MM.1S (cell line): ENCODE data around the gene LYSMD3.

Experiments used
- DNase-seq: peaks from one replicate; pipeline ENCODE4 v3.0.0-alpha.2; 2015
- H2AFZ ChIP-seq: fragments of 300-600 bp; sonication (generic); 2 replicates; pipeline ENCODE4 v1.6.0; 2016; ENCODE audit warnings: antibody characterized with exemption, low read length
- H3F3A ChIP-seq: fragments of 300-600 bp; sonication (generic); 2 replicates; pipeline ENCODE4 v1.6.1; 2016; ENCODE audit warnings: mild to moderate bottlenecking, antibody characterized with exemption, low read length, moderate library complexity, mixed read lengths; ENCODE audit not compliant: insufficient read depth
- H3K27ac ChIP-seq: fragments of 300-600 bp; sonication (generic); 2 replicates; pipeline ENCODE4 v1.5.1; 2016; ENCODE audit warnings: mild to moderate bottlenecking, low read length
- H3K27me3 ChIP-seq: fragments of 300-600 bp; sonication (generic); replicated peaks from 2 replicates; pipeline ENCODE4 v1.6.0; 2016; ENCODE audit warnings: low read length; ENCODE audit not compliant: insufficient read depth
- H3K36me3 ChIP-seq: fragments of 300-600 bp; sonication (generic); replicated peaks from 2 replicates; pipeline ENCODE4 v1.6.1; 2016; ENCODE audit warnings: mild to moderate bottlenecking, low read length, mixed read lengths; ENCODE audit not compliant: insufficient read depth
- H3K4me1 ChIP-seq: fragments of 300-600 bp; sonication (generic); 2 replicates; pipeline ENCODE4 v1.6.1; 2016; ENCODE audit warnings: low read length, mixed read lengths
- H3K4me2 ChIP-seq: fragments of 300-600 bp; sonication (generic); 2 replicates; pipeline ENCODE4 v1.6.0; 2016; ENCODE audit warnings: low read depth, low read length
- H3K4me3 ChIP-seq: fragments of 300-600 bp; sonication (generic); 2 replicates; pipeline ENCODE4 v1.5.1; 2016; ENCODE audit warnings: low read length, mixed read lengths
- H3K79me2 ChIP-seq: fragments of 300-600 bp; sonication (generic); 2 replicates; pipeline ENCODE4 v1.6.1; 2016; ENCODE audit warnings: mixed run types, low read length, mixed read lengths
- H3K9ac ChIP-seq: fragments of 300-600 bp; sonication (generic); 2 replicates; pipeline ENCODE4 v1.6.1; 2016; ENCODE audit warnings: low read length, mixed read lengths
- H3K9me2 ChIP-seq: fragments of 300-600 bp; sonication (generic); replicated peaks from 2 replicates; pipeline ENCODE4 v1.6.1; 2016; ENCODE audit warnings: mild to moderate bottlenecking, low read length, mixed read lengths; ENCODE audit not compliant: insufficient read depth
- H3K9me3 ChIP-seq: fragments of 300-600 bp; sonication (generic); replicated peaks from 2 replicates; pipeline ENCODE4 v1.6.1; 2016; ENCODE audit warnings: mild to moderate bottlenecking, low read length, mixed read lengths; ENCODE audit not compliant: insufficient read depth
- H4K20me1 ChIP-seq: fragments of 300-600 bp; sonication (generic); 2 replicates; pipeline ENCODE4 v1.6.1; 2016; ENCODE audit warnings: mild to moderate bottlenecking, low read length, moderate library complexity, mixed read lengths; ENCODE audit not compliant: insufficient read depth
- CTCF ChIP-seq: fragments of 300-600 bp; sonication (generic); IDR thresholded peaks from 2 replicates; pipeline ENCODE4 v1.5.1; 2016; ENCODE audit warnings: antibody characterized with exemption, low read length, mixed read lengths
- EZH2 ChIP-seq: fragments of 300-600 bp; sonication (generic); optimal IDR thresholded peaks from 2 replicates; pipeline ENCODE3; 2017; ENCODE audit warnings: low read depth, mild to moderate bottlenecking, antibody characterized with exemption, low read length, mixed read lengths
- EZH2phosphoT487 ChIP-seq: fragments of 300-600 bp; sonication (generic); IDR thresholded peaks from 2 replicates; pipeline ENCODE4 v1.6.1; 2018; ENCODE audit warnings: antibody characterized with exemption, low read length

LYSMD3 gene

GRCh38 chr5:90562341-90562740, 33.0 kb upstream of the LYSMD3 start:
- no peak overlapping the region for H3K27ac ChIP-seq
- H3K36me3 ChIP-seq: no peaks in the 10 kb centered on the region
- no peaks in the 10 kb centered on the region for H3K9me3 ChIP-seq
- no peaks in the 10 kb centered on the region for H3F3A ChIP-seq
- peaks cover 8% of the 10 kb centered on the region; the same call in 1 of the 2 replicates for H3K4me1 ChIP-seq
- no peaks in the 10 kb centered on the region for H3K27me3 ChIP-seq
- no peak overlapping the region for H2AFZ ChIP-seq
- H3K9me2 ChIP-seq: no peaks in the 10 kb centered on the region
- H3K9ac ChIP-seq: no peak overlapping the region
- TF ChIP-seq EZH2phosphoT487 (no peak), EZH2 (no peak), CTCF (no peak)
- H3K79me2 ChIP-seq: 0 out of 2 replicates have a peak, but pooled peaks cover 3% of the 10 kb centered on the region
- DNase-seq: no peak
- H4K20me1 ChIP-seq: no peaks in the 10 kb centered on the region
- H3K4me3 ChIP-seq: no peak overlapping the region
- H3K4me2 ChIP-seq: no peak overlapping the region

DNA sequence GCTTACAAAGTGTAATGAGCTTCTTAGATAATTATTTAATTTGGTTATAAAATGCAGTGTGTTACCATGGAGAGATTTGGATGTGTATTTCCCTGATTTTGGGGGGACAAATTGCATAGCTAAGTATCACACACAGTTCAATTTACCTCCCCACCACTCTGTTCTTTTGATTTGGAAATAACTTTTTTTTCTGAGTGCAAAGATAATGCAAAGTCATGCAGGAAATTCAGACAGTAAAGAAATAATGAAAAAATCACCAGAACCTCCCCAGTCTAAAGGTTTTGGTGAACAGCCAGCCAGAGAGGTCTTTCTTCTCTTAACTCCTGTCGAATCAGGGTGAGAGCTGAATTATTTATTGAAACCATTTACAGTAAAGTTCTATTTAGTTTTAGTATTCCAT, 32.4 kb upstream of the LYSMD3 start:
- Histone ChIP-seq H3K27me3 (no peaks in the 10 kb centered on the region), H2AFZ (no peak overlapping the region), H4K20me1 (no peaks in the 10 kb centered on the region), H3K9me3 (no peaks in the 10 kb centered on the region), H3K4me1 (peaks cover 8% of the 10 kb centered on the region; the same call in 1 of the 2 replicates), H3K4me2 (no peak overlapping the region), H3K27ac (no peak overlapping the region), H3K4me3 (no peak overlapping the region), H3F3A (no peaks in the 10 kb centered on the region), H3K9ac (no peak overlapping the region), H3K79me2 (0 out of 2 replicates have a peak, but pooled peaks cover 3% of the 10 kb centered on the region), H3K36me3 (no peaks in the 10 kb centered on the region), H3K9me2 (no peaks in the 10 kb centered on the region)
- no peak for TF ChIP-seq EZH2phosphoT487
- TF ChIP-seq EZH2: no peak
- no peak for TF ChIP-seq CTCF
- DNase-seq: no peak

- no peak overlapping the region for H3K4me3 ChIP-seq
- H4K20me1 ChIP-seq: no peaks in the 10 kb centered on the region
- no peak overlapping the region for H3K4me2 ChIP-seq
- DNase-seq: no peak
- no peak overlapping the region for H3K27ac ChIP-seq
- H3F3A ChIP-seq: no peaks in the 10 kb centered on the region
- no peak for TF ChIP-seq EZH2
- TF ChIP-seq EZH2phosphoT487: no peak
- no peak for TF ChIP-seq CTCF
- H2AFZ ChIP-seq: no peak overlapping the region
- H3K4me1 ChIP-seq: peaks cover 8% of the 10 kb centered on the region; the same call in 1 of the 2 replicates
- H3K9me2 ChIP-seq: no peaks in the 10 kb centered on the region
- H3K9ac ChIP-seq: no peak overlapping the region
- H3K9me3 ChIP-seq: no peaks in the 10 kb centered on the region
- no peaks in the 10 kb centered on the region for H3K27me3 ChIP-seq
- 0 out of 2 replicates have a peak, but pooled peaks cover 3% of the 10 kb centered on the region for H3K79me2 ChIP-seq
- H3K36me3 ChIP-seq: no peaks in the 10 kb centered on the region
Measured at GRCh38 chr5:90560771-90561170, 31.4 kb upstream of the LYSMD3 start.
